HG02759 (cell line): Measurements from ENCODE around the gene GAS5.
"Not testable (repeated sequence)": the region's sequence is repeated elsewhere in the genome, so short reads cannot be mapped to it uniquely, and the experiment has no call there.

ENCODE experiments used
- ATAC-seq: cut with Tn5 transposase; IDR thresholded peaks from one replicate; pipeline ENCODE4 v1.9.1; 2021; ENCODE audit warnings: mild to moderate bottlenecking, moderate library complexity; ENCODE audit not compliant: unreplicated experiment

Gene GAS5

DNA sequence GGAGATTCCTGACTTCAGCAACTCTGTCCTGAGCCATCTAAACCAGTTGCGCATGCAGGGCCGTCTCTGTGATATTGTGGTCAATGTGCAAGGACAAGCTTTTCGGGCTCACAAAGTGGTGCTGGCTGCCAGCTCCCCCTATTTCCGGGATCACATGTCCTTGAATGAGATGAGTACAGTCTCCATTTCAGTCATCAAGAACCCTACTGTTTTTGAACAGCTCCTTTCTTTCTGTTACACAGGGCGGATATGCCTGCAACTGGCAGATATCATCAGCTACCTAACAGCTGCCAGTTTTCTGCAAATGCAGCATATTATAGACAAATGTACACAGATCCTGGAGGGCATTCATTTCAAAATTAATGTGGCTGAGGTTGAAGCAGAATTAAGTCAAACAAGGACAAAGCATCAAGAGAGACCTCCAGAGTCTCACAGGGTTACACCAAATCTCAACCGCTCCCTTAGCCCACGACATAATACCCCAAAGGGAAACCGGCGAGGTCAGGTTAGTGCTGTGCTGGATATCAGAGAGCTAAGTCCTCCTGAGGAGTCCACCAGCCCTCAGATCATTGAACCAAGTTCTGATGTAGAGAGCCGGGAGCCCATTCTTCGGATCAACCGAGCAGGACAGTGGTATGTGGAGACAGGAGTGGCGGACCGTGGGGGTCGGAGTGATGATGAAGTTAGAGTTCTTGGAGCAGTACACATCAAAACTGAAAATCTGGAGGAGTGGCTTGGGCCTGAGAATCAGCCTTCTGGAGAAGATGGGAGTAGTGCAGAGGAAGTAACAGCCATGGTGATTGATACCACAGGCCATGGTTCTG, 2.7 kb upstream of the GAS5 start:
- ATAC-seq: no peak

DNA sequence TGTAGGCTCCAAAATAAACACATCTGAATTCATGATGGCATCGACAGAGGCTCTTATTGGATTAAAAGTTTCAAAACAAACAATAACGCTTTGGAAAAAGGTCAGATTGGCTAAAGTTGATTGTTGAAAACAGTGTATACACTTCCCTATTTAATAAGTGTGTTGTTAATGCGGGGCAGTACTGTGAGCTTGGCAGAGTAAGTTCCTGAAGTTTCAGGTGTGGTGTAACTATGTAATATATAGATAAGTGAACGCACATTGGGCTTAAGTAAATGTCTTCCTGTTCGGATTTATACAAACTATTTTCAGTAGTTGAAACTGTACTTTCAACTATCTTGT, 1.2 kb upstream of the GAS5 start:
- ATAC-seq: no peak

DNA sequence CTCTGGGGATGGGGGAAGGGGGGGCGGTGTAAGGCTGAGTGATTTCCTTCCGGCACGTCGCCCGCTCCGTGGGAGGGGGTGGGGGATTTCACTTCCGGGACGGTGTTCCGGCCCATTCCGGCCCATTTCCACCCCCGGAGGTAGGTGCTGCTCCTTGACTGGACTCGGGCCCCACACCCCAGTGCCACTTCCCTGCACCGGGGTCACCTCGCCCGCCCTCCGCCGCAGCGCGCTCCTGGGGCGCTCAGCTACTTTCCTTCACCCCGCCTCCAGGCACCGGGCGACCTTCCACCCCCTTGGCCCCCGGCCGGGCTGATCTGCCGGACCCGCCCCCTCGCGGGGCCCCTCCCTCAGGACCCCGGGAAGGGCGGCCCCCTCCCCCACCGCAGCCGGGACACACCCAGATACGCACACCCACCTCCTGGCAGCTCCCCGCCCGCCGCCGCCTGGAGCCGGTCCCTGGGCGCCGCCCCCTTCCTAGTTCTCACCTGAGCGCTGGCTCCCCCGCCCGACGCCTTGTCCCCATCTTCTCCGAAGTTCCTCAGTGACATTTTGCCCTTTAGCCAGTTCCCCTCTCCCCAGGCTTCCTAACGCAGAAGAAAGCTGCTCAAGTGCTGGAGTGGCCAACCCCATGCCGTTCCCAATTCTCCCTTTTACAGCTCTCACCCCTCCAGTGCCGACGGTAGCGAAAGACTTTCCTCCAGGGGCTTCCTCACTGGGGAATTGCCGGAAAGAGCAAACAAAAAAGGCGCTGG, 654 bp upstream of the GAS5 start, which contains the start of gene ZBTB37:
Gene ZBTB37 (plus strand): TSS at position 115 of the 755 bp plus-strand sequence. CDS start 1,846 bp downstream, outside the sequence.
- peak; percentile 64 for ATAC-seq

DNA sequence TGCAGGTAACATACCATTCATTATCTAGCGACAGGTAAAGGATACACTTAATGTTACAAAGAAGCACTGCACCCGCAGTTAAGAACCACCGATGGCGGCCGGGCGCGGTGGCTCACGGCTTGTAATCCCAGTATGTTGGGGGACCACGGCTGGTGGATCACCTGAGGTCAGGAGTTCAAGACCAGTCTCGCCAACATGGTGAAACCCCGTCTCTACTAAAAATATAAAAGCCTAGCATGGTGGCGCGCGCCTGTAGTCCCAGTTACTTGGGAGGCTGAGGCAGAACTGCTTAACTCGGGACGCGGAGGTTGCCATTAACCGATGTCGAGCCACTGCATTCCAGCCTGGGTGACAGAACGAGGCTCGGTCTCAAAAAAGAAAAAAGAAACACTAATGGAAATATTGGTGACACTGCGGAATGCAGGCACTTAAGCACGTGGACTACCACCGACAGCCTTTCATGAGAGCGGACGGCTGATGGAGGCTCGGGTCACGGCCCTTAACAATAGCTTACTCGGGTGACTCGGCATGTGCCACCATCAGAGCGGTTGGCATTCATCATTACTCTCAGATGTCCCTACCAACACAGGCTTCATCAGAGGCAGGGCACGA, 542 bp downstream of the GAS5 start:
- no peak for ATAC-seq

DNA sequence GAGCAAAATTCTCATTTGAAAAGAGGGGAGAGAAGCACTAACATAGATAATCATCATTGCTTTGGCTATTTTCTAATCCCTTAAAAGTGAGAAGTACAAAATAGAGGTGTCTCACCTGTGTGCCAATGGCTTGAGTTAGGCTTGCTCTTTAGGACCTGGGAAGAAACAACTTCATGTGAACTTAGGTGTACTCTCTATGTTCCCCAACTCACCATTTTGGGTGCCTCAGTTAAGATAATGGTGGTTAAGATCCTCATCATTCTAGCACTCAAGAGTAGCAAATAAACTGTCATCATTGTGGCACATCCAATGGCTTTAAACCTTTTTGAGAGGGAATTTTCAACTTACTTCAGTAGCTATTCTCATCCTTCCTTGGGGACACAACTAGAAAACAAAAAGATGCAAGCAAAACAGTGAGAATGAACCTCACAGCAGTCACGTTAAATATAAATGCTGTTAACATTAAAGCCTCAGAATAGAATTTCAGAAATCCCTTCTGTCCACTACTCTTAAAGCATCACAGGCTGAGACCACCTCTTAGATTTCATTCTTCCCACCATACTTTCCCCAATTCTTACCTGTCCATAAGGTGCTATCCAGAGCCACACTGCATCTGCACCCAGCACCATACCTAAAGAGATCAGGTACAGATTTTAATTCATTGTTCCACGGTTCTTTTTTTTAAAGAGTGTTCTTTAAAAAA, 1.2 kb downstream of the GAS5 start:
- ATAC-seq: no peak

DNA sequence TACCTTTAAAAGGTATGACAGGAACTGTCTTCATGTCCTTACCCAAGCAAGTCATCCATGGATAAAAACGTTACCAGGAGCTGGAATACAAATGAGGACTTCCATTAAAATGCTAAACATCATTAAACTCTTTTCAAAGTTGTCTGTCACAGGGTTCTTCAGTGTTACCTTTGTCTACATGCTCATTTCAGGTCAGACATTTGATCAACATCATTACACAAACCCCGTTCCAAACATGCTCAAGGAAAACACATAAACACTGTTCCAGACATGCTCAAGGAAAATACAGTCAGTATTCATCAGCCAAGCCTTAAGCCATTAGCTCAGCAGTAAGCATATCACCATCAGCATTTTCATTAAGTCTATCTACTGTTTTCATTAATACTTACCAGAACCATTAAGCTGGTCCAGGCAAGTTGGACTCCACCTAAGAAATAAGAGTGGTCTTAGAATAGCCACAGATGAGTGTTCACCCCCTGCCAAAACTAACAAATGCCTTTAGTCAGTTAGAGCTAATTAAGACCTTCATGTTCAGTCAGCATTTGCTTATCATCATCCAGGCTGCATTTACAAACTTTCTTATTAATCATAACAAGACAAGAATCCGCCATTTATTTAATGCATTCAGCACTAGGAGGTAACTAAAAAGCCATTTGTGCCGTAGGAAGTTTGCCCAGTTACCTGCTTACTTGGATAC, 2.2 kb downstream of the GAS5 start:
- ATAC-seq: no peak

DNA sequence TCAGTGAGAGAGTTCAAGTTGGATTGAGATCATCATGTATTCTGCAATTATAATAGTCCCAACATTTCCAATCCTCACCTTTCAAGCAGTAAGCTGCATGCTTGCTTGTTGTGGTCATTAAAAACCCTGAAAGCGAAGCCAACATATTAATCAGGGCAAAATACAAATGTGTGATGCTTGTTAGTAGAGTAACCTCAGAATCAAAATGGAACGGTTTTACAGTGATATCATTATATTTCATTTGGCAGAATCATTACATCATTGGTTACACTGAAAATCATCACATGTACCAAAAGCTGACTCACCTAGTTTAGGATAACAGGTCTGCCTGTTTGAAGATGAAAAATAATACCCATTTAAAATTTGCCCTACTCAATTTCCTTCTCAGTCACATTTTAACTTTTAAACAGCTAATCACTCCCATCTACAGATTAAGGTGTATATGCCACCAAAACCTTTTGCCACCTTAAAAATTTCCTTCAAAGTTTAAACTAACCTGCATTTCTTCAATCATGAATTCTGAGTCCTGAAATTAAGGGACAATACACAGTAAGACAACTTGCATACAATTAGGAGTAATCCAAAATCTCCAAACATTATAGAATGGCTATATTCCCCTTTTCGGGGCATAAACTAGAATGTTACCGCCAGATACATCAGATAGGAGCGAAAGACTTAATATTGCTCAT, 3.5 kb downstream of the GAS5 start:
- no peak for ATAC-seq

DNA sequence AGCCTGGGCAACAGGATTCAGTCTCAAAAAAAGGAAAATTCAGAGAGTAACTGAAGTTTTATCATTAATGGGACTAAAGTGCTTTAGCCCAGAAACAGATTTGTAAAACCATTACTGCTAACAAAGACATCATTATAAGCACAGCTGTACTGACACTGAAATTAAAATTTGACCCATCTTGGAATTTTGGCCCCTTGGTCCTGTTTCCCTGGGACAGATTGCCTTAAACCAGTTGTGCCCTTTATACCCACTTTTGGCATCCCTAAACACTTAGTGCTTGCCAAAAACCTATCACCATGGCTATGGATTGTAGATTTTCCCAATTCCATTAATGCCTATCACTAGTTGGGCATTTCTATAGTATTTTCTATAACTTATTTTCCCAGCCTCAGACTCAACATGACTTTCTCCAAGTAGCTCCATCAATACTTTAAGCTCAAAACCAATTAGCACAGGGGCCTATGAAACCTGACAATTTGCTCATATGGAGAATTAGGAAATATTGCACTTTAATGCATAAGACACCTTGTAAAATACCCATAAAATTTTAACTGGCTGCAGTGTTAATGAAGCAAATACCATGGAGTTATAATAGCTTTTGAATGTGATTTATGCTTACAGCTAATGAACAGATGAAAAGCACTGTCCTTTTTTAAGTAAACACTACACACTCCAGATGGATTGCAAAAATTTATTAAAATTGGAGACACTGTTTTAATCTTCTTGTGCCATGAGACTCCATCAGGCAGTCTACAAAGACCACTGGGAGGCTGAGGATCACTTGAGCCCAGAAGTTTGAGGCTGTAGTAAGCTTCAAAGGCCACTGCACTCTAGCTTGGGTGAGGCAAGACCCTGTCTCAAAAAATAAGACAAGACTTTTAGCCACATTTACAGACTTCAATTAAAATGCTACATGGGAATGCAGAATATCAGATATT, 4.3 kb downstream of the GAS5 start:
- no peak for ATAC-seq

DNA sequence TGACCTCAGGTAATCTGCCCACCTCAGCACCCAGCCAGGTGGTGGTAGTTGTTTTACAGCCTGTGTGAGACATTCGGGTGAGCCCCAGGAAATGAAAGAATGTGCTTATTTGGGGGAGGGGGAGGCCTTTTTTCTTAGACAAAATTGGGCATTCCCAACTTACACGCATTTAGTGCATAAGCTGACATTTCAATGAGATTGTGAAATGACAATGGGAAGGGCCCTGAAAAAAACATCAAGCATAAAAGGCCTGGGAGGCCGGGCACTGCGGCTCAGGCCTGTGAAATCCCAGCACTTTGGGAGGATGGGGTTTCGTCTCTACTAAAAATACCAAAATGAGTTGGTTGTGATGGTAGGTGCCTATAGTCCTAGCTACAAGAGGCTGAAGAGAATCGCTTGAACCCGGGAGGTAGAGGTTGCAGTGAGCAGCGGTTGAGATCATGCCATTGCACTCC, 5.0 kb downstream of the GAS5 start:
- ATAC-seq: no peak

DNA sequence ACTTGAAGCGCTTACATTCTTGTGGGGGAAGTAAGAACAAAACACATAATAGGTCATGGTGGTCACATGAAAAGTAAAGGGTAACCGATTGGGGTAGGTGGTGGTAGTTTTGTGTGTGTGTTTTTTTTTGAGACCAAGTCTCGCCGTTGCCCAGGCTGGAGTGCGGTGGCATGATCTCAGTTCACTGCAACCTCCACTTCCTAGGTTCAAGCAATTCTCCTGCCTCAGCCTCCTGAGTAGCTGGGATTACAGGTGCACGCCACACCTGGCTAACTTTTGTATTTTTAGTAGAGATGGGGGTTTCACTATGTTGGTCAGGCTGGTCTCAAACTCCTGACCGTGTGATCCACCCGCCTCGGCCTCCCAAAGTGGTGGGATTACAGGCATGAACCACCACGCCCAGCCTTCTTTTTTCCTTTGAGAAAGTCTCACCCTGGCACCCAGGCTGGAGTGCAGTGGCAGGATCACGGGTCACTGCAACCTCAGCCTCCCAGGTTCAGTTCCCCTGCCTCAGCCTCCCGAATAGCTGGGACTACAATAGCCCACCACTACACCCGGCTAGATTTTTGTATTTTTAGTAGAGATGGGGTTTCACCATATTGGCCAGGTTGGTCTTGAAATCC, 5.5 kb downstream of the GAS5 start:
- ATAC-seq: not testable (repeated sequence)

DNA sequence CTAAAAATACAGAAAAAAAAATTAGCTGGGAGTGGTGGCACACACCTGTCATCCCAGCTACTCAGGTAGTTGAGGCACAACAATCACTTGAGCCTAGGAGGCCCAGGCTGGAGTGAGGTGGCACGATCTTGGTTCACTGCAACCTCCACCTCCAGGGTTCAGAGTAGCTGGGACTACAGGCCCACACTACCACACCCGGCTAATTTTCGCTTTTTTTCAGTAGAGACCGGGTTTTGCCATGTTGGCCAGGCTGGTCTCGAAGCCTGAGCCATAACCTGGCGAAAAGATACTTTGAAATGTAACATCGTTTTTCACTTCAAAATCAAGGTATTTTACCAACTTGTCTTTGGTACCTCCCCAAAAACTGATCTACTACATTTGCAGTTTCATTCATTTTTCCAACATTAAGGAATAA, 6.1 kb downstream of the GAS5 start:
- ATAC-seq: no peak

DNA sequence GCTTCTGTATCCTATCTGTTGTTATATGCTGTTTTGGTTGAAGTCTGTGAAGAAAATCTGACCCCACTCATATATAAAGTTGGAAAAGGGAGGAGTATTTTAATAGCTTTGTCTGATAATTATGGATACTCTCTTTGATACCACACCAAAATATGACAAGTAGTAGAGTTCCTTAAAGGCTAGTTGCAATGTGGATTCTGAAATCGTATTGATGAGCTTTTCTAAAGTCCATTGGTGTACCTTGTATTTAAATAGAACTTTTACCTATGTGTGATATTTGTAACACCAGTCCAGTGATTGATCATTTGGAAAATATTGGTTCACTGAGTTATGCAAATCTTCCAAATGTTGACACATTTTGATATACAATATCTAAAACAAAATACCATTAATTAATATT, 7.7 kb downstream of the GAS5 start:
- ATAC-seq: no peak

DNA sequence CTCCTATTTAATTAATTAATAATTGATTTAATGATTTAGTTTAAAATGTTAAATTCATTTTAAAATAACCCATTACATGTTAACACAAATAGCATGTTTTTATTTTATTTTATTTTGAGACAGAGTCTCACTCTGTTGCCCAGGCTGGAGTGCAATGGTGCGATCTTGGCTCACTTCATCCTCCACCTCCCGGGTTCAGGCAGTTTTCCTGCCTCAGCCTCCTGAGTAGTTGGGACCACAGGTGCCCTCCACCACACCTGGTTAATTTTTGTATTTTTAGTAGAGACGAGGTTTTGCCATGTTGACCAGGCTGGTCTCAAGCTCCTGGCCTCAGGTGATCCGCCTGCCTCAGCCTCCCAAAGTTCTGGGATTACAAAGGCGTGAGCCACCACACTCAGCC, 8.2 kb downstream of the GAS5 start:
- not testable (repeated sequence) for ATAC-seq

DNA sequence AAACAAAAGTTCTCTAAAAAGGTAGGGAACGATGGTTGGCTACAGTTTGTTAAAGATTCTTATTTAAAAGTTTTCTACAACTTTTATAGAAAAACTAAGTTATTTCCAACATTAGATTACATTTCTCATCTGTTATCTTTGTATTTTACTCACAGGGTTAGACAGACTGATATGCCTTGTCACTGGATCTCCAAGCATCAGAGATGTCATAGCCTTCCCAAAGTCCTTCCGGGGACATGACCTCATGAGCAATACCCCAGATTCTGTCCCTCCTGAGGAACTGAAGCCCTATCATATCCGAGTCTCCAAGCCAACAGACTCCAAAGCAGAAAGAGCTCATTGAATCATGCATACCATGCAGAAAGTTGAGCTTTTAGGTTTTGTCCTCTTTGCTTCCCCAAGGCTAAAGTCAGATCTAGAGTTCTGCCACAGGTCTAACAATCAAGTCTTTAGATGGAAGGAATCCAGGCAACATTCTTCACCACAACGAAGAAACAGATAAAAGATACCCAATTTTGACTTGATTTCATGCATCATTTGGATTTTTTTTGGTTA, 10.3 kb downstream of the GAS5 start:
- ATAC-seq: no peak

DNA sequence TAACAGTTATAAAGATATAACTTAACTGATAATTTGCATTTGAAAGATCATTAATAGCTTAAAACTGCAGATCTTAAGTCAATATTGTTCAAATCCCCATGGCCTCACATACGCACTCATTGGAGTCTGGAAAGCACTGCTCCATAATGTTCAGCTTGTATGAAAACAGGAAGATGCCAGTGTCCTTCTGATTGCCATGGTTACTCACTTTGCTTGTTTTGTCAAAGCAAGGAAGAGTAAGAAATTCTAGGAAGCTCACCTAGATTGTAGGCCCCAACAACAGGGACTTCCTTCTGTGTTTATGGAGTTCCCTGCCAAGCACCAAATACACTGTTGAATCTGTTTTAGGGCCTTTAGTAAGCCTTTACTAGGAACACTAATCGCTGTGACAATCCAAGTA, 10.9 kb downstream of the GAS5 start:
- ATAC-seq: no peak

DNA sequence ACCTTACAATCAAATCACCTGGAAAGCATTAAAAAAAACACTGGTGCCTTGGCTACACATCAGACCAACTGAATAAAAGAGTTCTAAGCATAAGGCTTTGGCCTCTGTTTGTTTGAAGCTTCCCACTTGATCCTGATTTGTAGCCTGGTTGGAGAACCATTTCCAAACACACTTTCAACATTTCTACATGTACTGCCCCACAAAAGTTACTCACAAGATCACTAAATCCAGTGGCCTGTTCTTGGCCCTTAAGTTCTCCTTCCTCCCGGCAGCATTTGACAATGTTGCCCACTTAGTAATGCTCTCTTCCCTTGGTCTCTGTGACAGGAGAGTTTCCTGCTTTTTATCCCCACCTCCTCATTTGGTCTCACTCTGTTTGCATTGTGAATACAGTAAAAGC, 11.8 kb downstream of the GAS5 start:
- no peak for ATAC-seq

DNA sequence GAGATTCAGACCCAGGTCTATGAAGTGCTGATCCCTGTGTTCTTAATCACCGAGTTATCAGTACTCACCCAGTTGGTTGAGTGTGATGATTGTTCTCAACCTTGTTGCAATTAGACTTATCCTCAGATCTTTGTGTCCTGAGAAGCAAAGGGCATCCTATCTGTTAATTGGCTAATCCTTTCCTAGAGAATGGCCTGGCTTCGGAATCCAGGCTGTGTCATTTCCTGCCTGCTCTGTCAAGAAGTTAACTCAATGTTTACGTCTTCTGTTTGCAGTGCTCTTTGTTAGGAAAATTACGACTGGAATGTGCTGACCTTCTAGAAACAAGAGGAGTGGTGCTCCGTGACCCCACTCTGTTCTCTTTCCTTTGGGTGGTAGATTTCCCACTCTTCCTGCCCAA, 14.7 kb downstream of the GAS5 start:
- ATAC-seq: no peak

DNA sequence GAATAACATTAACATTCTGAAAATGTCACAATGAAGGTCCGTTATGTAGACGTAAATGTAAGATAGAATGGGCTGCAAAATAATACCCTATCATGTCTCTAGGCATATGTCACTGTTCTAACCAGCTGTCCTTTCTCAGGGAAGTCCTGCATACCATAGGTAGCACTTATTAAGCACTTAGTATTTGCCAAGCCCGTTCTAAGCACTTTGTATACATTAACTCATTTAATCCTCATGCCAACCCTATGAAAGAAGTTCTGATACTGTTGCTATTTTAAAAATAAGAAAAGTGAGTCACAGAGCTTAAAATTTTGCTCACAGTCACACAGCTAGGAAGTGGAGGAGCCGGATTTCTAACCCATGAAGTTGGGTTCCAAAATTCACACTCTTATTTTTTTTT, 15.7 kb downstream of the GAS5 start:
- no peak for ATAC-seq
